ENCODE results near the gene GREB1L.
"Not testable (repeated sequence)": the region's sequence is repeated elsewhere in the genome, so short reads cannot be mapped to it uniquely, and the experiment has no call there.

GREB1L gene

DNA sequence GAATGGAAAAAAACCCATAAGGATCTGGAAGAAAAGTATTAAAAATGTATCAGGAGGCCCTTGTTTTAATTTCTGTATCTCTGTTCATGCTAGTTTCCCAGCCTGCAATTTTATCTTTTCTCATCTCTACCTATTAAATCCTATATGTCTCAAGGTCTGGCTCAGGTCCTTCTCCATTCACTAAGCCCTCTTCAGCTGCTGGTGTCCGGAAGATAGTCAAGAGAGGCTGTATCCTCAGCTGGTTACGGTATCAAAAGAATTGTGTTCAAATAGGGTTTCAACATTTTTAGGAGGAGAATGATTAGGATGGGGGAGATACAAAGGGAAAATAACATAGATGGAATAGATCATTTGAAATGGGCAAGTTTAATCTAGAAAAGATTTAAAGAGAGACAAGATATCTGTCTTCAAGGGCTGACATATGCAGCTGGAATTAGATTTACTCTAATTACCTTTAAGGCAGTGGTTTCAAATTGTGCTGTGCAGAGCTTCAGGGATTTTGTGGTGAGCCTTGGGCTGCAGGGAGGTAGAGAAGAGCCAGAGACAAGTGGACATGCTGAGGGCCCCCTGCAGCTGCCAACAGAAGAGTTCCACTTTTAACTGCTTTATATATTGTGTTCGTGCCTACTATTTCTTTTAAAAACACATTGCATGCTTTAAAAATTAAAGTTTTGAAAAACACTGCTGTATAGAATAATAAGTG lies 24.1 kb downstream of the GREB1L start:
- DNase-seq: no peak

DNA sequence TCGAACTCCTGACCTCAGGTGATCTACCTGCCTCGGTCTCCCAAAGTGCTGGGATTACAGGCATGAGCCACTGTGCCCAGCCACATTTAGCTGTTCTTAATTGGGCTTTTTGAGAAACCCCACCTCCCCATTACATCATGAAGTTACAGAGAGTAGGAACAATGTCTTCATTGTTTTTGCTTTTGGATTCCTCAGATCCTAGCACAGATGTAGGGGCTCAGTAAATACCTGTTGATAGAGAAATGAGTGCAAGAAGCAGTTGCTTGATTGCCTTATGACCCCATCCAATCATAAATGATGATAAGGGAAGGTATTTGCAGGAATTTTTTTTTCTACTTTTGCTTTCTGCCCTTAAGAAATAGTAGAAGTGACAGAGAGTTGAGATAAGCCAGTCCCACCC lies 25.4 kb downstream of the GREB1L start:
- no peak for DNase-seq

DNA sequence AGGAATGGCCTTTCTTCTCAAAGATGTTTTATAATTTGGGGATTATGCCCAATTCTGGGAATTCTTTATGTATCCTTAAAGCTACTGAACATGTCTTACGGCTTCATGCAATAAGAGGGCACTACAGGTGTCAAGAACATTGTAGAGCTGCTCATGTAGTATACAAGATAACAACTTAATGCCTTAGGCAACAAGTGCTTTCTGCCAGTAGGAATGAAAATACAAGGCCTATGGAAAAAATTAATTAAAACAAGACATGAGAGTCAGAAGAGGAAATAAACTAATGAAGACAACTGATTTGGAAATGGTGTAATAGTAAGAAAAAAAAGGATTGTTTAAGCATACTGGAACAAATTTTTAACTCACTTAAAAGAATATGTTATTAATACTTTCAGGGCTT lies 27.3 kb downstream of the GREB1L start:
- no peak for DNase-seq

DNA sequence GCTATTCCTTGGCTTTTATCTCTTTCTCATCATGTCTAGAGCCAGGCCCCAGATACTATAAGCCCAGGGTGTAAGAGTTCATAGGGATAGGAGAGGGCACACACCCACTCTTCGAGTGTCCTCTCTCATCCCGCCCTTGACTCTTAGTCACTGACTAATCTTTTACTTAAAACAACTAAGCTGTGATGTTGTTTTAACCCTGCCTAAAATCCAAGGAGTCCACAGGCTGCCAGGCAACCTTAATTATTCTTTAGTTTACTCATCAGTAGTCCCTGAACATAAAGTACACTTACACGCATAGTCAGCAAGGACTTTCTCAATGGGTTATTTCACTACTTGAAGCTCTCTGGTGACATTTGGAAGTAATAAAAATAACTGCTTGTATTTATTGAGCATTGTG lies 28.4 kb downstream of the GREB1L start:
- peak; percentile 77 for DNase-seq

DNA sequence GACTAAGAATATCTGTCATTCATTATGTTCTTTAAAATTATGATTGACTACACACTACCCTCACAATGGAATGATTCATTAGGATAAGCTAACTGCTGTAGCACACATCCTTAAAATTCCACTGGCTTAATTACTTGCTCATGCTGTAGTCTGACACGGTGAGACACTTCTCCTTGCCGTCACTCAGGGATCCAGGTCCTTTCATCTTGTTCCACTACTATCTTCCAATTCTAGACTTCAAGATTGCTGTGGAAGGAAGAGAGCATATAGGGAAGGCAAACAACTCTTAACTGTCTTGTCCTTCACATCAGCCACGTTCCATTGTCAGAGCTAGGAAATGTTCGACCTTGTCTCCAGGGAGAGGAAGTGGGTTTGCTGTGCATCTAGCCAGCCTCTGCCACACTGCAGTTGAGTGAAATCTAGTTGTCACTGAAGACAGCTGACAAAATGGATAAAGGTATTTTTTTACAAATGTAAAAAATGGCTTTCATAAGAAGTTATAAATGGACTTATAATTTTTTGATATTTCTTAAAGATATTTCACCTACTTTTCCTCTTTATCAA lies 30.1 kb downstream of the GREB1L start:
- no peak for DNase-seq

DNA sequence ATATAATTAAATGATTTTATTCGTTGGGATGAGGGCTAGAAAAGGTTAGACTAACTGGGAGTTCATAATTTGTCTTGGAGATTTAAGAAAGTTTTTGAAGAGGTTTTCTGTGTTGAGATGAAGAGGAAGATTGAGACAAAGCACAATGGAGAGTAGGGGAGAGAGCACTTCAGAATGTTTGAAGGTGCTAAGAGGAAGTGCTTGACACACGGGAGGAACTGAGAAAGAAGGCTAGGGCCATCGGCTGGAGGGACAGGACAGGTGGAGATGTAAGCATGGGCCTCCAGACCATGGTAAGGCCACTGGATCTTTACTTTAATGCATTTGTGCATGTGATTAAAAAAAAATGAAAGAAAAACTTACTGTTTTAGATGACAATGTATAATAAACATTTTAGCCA lies 31.5 kb downstream of the GREB1L start:
- DNase-seq: no peak

DNA sequence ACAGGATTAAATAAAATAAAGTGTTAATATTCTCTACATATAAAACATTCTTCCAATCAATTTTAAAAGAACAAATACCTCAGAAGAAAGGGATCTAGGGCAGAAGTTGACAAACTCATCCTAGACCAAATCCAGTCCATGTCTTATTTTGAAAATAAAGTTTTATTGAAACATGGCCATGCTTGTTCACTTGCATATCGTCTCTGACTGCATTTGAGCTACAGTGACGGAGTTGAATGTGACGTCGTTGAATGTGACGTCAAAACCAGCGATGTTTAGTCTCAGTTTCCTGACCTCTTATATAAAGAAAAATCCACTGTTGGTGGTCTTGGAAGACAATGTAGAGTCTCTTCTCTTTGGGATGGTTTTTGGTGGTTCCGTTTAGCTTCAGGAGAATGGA lies 33.6 kb downstream of the GREB1L start:
- DNase-seq: no peak

DNA sequence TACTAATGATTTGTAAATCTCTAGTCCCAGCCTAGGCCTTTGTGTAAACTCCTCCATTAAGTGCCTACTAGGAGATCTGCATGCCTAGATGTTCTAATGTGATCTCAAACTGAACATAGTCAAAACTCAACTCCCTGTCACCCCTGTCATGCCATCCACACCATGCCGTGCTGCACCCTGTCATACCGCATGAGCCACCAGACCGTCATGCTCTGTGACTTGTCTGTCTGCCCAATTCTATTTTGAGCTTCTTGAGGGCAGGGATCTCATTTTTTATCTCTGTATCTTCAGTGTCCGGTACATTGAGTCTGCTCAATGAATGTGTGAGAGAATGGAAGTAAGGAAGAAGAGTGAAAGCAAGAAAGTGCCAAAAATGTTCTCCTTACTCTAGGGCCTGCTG lies 35.5 kb downstream of the GREB1L start:
- no peak for DNase-seq

DNA sequence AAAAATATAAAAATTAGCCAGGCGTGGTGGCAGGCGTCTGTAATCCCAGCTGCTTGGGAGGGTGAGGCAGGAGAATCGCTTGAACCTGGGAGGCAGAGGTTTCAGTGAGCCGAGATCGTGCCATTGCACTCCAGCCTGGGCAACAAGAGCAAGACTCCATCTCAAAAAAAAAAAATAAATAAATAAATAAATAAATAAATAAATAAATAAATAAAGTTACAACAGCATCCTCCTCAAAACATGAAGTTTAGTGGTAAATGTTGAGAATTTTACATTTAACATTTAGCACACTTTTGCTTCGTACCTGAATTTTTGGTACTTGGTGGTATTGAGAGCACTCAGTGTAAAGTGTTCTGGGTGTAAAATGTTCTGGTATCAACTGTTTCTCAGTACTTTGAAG lies 36.2 kb downstream of the GREB1L start:
- DNase-seq: not testable (repeated sequence)

DNA sequence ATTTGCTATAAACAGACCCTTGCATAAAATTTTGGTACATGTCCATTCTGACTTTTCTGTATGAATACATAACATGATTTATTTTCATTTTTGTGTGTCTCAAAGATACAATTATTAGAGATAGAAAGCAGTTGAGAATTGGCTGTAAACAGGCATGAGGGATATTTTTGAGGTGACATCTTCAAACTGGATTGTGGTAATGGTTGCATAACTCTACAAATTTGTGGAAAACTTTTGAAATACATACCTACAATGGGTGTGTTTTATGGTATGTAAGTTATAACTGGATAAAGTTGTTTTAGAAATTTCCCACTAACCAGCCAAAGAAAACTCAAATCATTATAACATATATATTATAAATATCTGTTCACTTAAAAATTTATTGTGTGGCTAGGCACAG lies 39.6 kb downstream of the GREB1L start:
- no peak for DNase-seq

DNA sequence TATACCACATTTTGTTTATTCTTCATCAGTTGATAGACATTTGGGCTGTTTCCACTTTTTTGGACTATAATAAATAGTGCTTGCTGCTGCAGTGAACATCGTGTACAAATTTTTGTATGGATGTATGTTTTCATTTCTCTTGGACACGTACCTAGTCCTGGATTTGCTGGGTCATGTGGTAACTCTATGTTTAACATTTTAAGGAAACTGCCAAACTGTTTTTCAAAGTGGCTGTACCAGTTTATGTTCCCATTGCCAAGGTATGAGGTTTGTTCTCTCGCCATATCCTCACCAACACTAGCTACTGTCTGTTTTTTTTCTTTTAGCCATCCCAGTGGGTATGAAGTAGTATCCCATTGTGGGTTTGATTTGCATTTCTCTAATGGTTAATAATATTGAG lies 42.5 kb downstream of the GREB1L start:
- no peak for DNase-seq

DNA sequence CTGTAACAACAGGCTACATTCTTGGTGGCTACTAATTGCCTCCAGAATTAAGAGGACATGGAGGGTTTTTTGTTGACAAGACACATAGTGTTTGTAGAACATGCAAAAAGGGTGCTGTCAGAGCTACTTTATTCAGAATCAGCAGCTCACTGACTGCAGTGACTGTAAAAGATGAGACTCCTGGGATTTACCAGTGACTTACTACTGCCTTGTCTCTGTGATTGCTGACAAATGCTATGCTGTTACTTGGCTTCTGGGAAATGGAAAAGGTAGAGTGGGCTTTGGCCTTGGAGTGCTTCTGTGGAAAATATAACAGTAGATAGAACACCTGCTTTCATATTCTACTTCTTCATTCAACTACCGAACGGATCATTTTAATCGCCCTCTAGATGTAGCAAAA lies 47.8 kb downstream of the GREB1L start:
- DNase-seq: no peak

DNA sequence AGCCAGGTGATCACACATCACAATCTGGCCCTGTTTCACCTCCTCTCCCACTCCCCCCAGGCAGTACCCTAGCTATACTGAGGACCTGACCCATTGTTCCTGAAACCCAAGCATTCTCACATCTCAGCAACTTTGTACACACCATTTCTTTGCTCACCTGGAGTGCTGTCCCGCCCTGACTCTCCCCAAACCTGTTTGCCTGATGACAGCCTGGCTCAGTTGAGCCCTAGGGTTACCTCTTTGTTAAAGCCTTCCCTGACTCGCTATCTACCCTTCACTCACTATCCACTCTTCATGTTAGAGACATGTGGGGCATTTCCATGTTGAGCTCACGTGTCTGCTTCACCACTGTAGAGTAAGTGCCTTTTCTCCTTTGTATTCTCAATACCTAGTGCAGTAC lies 49.1 kb downstream of the GREB1L start:
- no peak for DNase-seq

DNA sequence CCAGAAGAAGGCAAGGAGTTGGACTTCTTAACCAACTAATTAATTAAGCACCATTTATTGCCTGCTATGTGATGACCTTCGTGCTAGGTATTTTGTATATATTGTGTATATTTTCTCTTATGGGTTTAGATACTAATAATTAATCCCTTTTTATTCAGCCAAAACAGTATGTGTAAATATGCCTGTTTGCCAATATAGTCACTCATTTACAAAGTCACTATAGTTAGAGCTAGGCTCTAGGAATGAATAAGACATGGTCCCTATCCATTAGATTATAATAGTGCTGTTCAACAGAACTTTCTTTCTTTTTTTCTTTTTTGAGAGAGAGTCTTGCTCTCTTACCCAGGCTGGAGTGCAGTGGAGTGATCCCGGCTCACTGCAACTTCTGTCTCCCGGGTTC lies 51.4 kb downstream of the GREB1L start:
- no peak for DNase-seq

DNA sequence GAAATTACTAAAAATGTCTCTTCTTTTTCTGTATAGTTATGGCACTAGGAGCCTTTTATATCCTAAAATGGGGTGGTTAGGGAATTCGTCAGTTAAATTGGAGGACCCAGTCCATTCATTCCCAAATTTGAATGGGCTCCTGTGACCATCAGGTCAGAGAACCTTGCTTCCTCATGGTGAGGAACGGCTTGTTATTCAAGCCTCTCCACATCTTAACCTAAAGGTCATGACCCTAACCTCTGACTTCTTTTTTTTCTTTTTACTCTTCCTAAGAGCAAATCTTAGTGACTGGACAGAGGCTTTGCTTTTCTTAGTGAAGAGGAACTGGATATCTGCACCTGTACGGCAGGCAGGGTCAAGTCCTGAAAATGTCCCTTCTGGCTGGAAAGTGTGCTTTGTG lies 53.1 kb downstream of the GREB1L start:
- no peak for DNase-seq

DNA sequence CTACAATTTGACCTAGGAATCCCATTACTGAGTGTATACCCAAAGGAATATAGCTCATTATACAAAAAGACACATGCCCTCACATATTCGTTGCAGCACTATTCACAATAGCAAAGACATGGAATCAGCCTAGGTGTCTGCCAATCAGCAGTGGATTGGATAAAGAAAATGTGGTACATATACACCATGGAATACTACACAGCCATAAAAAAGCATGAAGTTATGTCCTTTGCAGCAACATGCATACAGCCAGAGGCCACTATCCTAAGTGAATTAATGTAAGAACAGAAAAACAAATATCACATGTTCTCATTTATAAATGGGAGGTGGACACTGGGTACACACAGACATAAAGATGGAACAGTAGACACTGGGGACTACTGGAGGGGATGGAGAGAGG lies 54.0 kb downstream of the GREB1L start:
- DNase-seq: no peak

DNA sequence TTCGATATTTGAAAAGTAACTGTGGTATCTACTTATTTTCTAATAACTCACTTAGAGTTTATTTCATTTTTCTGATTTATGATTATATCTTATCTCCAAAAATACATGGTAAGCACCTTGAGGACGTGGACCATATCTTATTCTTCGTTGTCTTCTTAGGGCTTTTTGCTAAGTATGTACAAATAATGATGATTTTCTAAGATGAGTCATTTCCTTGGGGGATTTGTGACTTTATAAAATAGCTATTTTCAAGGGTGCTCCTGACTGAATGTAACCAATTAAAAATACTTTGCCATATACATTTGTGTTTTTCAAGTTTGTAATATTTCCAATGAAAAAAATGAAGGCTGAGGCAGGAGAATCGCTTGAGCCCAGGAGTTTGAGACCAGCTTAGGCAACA lies 56.3 kb downstream of the GREB1L start:
- no peak for DNase-seq

DNA sequence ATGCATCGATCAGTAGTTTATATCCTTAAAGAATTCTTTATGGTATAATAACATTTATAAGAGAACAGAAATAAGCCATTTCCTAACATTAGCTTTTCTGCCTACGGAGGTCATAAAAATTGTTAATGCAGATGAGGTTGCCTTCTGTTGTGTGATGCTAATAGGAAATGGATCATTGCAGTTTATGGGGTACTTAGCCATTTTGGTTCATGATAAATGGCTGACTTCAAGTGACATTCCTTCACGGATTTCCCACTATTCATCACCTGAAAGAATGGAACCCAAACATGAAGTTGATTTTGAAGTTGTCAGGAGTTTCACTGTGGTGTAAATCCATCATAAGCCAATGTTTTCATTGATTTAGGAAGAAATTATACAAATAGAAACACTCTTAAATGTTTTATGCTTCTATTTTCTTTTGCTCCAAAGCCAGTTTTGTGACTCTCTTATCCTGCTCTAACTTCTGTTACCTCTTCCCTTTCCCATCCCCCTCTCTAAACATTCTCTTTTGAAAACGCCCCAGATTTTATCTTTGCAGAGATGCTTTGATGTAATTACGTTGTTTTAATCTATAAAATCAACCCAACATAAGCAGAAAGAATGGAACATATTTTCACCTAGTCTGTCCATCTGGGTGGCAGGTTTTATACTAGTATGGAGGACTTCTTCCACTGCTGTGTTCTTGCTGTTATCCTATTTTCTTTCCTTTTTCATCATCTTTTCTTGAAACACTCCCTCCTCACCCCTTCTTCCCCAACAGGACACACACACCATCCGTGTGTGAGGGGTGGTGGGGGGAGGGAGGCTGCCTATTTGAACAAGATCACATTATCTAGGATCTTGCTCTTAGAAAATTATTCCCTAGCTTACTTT lies 58.2 kb downstream of the GREB1L start:
- no peak for DNase-seq

DNA sequence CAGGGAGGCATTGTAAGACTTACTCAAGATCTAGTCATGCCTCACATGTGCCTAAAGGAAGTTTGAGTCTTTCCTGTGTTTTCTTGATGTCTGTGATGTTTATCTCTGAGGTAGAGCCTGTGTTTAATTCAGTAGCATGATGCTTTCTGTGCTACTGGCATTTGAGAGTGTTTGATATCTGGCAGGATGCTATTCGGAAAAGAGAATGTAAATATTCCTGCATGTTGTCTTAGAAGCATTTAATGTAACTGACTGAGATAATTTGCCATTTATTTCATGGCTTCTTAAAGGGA lies 58.8 kb downstream of the GREB1L start:
- DNase-seq: no peak

DNA sequence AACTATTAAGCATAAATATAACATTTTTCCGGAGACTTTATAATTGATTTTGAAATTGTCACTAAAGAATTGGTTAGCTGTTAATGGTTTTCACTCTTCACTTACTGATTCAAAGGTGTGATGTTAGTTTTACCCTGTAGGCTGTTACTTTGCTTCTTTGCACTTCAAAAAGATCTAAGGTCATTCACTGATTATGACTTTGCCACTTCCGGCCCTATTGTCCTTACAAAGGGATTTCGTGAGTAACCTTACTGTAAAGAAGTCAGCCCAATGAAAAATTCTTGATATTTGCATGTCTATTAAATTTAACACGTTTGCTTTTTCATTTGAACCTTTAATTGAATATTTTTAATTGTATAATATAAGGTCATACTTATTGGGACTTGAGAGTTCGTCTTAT lies 61.4 kb downstream of the GREB1L start:
- no peak for DNase-seq

DNA sequence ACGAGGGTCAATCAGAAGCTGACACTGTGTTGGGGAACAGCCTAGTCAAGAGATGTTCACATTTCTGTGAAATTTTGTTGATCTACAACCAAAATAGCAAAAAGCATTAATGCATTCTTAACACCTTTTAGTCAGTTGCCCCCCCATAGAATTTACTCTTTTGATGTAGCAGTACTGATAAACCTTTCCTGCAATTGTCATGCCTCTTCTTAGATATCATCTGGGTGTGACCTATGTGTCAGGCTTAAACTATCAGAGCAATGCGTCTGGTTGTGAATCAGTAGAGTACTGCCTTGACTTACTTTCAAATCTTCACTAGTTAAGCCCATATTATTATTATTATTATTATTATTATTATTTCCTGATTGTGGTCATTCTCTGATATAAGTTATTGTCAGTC lies 61.9 kb downstream of the GREB1L start:
- no peak for DNase-seq

DNA sequence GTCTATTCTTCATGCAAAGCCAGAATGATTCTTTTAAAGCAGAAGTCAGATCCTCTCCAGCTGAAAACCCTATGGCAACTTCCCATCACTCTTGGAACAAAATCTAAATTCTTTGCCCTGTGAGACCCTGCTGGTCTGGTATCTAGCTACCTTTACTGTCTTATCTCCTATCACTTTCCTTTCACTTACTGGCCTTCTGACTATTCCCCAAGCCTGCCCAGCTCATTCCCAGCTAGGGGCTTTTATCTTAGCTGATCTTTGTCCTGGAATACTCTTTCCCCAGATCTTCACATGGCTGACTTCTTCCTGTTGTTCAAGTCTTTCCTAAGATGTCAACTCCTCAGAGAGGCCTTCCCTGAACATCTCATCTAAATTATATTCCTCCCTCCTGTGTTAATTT lies 63.6 kb downstream of the GREB1L start:
- DNase-seq: no peak

DNA sequence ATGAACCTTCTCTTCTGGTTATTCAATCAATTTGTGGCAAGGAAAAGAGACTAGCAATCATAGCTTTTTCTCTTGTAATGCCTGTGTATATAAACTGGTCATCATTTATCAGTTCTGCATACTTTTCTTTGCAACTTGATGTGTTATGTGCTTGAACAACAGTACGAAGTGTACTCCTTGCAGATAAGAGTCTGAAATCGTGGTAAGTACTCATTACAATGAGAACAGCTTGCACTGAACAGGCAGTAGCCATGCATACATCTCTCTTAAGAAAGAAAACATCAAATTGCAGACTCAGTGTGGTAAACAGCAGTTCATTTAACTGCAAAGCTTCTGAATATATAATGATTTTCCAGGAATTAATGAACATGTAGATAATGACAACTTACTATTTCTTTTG lies 64.3 kb downstream of the GREB1L start:
- no peak for DNase-seq

DNA sequence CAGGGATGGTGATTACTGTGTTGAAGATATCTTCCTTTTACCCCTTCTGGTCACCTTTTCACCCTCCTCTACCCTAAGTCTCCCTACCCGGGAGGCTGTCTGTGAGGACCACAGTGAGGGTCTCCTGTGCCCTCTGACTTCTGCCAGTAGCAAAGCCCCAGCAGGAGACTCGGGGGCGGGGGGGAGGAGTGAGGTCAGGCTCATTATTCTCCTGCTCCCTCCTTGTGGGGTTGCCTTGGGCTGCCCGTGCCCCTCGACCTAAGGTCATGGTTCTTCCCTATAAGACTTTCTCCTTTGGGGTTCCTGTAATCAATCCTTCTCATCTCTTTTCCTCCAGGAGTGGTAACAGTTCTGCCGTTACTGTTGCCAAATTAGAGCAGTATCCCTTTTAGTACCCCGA lies 65.5 kb downstream of the GREB1L start:
- no peak for DNase-seq

DNA sequence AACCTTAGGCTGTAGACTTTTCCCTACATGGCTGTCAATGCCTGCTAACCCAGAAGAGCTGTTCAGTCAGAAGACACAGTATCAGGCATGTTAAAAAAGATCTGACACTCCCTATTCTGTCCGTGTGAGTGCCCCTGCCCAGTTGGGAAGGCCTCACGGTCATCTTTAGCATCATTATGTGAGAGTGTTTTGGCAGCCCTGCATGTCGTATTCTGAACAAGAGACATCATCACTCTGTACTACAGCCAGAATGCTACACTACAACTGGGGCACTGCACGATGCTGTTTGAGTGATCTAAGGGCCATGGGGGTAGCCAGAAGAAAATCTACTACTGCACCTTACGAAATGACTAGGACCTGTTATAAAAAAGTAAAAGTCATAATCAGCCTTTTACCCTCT lies 67.2 kb downstream of the GREB1L start:
- no peak for DNase-seq

Data from kidney glomerular epithelial cell (primary cell).